H4 (cell line): Measurements from ENCODE around the gene UNC13B. TPM values are rescaled to one million over a fixed set of nuclear protein-coding genes. Genes with fewer than 3 reads are reported as not detected.

ENCODE experiments used
- DNase-seq: peaks from one replicate; pipeline ENCODE4 v3.0.0-alpha.2; 2015; ENCODE audit warnings: low spot score
- total RNA-seq: library from RNA; depleted of rRNA; stranded (reverse); fragments of >200 nt; shearing (Covaris generic); gene quantifications from 2 replicates; pipeline ENCODE4 v1.2.3, GENCODE V29; 2014

The UNC13B gene
- total RNA-seq, 1 experiment from 2014 or later: 7.8 TPM

DNA sequence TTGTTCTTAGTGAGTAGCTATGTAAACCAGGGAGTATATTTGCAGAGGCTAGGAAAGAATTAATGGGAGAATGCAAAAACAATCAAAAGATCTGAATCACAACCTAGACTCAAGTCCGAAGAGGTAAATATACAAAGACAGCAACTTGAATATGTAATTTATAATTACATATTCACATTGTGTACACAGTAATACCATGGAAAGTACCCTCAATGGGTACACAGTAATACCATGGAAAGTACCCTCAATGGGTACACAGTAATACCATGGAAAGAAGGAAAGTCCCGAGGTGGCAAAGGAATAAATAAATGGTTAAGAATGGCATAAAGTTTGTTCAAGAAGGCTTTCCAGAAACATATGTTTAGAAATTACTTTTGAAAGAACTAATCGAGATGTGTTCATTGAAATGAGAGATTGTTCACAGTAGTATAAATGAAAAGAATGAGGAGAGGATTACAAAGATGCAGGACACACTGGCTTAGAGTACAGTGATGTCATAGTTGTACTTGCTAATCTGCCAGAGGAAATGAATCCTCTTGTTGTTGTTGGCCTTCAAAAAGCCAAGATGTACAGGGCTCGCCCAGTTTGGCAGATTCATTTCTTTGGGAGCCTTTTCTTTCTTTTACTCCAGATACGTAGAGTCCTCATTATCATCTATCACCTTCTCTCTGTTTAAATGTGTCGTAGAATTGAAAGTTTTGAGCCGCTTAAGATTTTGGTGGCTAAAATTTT is 116.0 kb downstream of the UNC13B start:
- DNase-seq: no peak

DNA sequence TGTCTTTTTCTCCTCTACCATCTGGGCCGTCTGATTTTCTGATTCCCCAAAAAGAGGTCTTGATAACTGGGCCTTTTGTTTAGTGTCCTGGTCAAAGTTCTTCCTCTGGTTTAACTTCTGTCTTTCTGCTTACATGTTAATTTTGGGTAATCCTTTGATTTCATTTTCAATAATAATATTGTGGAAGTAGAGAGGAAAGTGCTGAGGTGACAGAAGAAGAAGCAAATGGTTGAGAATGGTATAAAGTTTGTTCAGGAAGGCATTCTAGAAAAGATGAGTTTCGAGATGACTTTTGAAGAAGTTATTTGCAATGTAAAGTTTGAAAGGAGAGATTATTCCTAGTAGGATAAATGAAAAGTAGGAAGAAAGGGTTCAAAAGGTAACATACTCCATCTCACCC is 118.1 kb downstream of the UNC13B start:
- no peak for DNase-seq

DNA sequence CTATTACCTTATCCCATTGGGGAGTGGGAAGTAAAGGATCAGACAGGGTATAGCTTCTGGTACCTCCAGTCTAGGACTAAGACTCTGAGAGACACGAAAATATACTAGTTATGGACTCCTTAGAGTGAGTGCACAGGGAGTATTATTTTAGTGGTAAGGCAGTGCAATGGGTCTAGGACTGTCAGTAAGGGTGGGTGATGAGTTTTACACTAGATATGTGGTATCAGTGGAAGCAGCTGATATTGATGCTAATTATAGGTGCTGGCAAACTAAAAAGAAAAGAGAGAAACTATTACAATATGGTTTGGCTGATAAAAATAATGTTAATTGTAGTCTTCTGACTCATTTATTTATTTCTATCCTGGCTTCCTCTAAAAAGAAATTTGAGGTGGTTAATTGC is 118.6 kb downstream of the UNC13B start:
- no peak for DNase-seq

DNA sequence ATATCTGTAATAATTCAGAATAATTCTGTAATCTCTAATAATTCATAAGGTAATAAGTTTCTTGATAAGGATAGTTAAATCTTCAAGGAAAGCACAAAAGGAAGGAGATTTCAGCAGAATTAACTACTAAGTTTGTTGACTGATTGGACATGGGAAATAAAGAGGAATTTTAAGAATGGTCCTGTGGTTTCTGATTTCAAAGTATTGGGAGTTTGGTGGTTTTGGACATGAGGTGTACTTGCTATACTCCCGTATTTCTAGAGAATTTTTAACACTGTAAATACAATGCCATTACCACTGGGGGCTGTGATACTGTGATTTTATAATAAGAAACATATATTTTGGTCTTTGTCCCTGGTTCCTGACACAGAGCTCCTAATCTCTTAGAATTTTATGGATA is 123.9 kb downstream of the UNC13B start:
- no peak for DNase-seq

DNA sequence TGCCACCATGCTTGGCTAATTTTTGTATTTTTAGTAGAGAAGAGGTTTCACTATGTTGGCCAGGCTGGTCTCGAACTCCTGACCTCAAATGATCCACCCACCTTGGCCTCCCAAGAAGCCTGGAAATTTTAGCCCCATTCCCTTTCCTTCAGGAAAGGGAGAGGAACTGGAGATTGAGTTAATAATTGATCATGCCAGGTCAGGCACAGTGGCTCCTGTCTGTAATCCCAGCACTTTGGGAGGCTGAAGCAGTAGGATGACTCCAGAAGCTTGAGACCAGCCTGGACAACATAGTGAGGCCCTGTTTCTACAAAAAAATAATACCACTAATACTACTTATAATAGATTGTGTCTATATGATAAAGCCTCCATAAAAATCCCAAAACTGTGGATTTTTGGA is 124.6 kb downstream of the UNC13B start:
- no peak for DNase-seq

DNA sequence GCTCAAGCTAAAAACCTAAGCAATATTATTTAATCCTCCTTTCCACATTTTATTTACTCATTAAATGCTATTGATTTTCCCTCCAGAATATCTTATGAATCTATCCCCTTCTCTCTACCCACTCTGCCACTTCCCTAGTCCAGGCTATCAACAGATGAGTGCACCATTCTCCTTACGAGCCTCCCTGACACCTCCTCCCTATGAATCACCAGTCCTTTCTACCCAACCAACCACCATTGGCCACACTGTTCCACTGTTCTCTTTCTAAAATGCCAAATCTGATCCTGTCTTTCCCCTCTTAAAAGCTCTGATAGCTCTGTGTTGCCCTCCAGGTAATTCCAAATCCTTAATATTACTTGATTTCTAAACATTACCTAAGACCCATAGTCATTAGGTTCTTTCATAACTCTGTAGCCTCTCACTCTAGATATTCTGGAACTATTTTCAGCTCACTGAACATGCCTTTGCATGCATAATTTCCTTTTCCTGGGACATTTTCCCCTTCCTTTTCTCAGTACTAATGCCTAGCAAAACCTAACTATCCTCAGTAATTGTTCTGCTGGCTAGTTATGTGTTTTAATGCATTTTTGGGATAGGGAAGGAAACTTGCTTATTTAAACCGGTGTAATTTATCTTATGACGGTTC is 126.3 kb downstream of the UNC13B start:
- DNase-seq: no peak

DNA sequence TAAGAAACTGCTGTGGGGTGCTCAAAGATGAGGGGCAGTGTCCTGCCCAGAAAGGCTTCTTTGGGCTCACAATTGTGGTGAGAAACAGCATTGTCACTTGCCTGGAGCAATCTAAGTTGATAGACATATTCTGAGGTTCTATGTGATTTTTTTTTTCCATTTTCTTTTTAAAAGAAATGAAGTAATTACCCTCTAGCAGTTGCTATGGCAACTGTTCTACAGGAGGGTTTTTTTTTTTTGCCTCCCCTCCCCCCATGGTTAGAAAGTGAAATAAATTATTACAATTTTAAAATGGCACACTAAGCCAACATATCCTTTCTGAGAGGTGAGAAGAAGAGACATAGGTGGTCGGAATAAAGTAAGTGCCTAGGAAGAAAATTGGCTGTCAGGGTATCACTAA is 127.0 kb downstream of the UNC13B start:
- DNase-seq: no peak

DNA sequence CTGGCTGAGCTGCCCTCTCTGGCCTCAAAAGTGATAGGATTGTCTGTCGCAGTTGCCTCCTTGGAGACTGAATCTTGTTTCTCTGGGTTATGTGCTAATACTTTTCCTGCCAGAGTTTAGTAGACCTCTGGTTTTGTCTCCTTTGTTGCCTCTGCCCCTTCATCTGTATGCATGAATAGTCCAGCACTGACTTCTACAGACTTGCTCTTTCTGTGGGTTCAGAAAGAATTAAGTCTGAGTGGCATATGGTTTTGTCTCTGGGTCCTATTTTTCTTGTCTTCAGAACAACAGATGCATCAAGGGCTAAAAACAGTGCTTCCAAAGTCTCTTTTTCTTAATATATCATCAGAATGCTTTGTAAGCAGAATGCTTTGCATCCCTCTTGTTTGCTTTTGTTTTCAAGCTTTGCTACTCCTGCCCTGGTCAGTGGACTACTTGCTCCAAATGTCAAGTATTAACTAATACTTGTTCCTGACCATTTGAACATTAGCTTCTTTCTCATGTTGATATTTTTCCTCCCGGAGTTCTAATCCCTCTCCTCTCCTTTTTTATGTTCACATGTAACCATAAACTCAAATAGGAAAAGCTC is 131.7 kb downstream of the UNC13B start:
- DNase-seq: no peak

DNA sequence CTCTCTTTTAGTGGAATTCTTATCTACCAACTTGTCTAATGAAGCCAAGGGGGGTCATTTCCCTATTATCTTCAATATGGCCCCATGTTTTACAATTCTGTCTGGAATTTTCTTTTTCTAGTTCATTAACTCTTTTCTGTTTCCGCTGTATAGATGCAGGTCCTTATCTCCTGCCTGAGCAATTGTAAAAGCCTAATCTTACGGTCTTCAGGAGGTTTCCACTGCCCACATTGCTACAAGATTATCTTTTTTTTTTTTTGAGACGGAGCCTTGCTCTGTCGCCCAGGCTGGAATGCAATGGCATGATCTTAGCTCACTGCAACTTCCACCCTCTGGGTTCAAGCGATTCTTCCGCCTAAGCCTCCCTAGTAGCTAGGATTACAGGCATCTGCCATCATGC is 132.3 kb downstream of the UNC13B start:
- no peak for DNase-seq

DNA sequence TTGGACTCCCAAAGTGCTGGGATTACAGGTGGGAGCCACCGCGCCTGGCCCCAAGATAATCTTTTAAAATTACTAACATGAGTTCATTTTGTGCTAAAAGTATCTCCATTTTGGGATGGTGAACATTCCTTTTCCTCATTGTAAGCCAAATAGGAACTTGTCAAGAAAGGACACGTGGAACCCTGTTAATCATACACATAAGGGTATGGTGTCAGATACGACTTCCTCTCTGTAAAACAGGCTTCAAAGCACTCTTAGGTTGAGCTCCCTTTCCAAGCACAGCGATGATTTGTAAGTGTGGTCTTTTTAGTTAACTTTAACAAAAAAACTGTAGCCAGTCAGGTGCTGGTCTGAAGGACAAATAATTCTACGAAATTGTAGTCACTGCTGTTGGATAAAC is 132.7 kb downstream of the UNC13B start:
- DNase-seq: no peak

DNA sequence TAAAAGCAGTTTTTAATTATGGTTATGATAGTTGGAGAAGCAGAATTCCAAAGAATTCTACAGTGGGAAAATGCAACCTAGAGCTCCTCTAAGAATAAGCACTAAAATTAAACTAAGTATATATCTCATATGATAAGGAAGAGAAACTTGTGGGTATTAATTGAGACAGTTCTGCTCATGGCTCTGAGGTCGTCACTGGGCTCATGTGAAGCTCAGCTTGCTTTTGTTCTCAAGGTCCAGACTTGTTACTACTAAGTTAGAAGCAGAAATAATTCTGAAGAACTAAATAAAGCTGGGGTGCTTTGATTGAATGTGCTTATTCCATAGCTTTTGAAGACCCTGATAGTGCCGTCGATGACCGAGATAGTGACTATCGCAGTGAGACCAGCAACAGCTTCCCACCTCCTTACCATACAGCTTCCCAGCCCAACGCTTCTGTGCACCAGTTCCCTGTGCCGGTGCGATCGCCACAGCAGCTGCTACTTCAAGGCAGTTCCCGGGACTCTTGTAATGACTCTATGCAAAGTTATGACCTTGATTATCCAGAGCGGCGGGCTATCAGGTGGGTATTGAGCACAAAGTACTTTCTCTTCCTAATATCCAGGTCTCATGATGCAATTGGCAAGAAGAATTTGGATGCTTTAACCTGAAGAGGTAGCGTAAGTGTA is 133.7 kb downstream of the UNC13B start:
- DNase-seq: no peak

DNA sequence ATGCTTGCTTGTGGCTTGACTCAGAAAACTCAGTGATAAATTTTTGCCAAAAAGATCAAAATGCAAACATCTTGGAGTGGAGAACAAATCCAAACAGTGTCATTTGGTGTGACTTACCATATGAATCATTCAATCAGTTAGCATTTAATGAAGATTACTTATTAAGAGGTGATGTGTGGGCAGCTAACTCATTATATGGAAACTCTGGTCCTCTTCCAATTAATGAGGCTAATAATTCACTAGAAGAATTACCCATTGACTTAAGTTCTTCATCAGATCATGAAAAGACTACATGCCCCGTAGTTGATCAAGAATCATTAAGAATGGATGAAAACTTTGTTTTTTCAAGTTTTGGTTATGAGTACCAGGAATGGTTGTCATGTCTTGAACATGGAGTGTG is 141.8 kb downstream of the UNC13B start:
- DNase-seq: no peak

DNA sequence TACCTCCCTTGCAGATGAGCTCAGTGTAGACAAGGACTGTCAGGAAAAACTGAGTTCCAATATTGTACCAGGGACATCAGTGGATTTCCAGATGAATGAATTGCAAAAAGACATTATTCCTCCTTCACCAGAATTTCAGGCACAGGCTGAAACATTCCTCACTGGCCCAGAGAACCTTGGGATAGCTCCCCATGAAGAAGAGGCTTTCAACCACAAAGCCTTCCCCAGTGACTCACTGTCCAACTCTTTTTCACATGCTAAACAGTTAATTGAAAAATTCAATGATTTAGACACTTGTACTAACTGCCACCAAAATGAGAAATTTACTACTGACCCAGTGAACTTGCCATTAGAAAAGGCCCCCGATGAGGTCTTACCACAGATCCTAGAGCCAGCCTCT is 144.5 kb downstream of the UNC13B start:
- DNase-seq: no peak

DNA sequence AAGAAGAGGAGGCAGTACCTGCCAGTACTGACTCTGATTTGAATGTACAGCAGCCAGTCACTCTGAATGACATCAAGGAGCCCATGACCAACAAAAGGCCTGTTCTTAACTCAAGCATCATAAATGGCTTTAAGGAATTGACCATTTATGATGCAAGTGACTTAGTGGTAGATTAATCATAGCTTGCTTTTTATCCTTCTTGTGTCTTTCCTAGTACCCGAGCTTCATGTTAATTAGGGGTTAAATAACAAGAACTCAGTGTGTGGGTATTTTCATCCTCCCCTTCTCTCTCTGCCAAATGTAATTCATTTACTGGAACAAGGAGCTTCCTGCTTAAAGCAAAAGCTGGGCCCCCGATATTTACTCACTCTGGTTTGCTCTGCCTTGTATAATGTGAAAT is 146.5 kb downstream of the UNC13B start:
- no peak for DNase-seq

DNA sequence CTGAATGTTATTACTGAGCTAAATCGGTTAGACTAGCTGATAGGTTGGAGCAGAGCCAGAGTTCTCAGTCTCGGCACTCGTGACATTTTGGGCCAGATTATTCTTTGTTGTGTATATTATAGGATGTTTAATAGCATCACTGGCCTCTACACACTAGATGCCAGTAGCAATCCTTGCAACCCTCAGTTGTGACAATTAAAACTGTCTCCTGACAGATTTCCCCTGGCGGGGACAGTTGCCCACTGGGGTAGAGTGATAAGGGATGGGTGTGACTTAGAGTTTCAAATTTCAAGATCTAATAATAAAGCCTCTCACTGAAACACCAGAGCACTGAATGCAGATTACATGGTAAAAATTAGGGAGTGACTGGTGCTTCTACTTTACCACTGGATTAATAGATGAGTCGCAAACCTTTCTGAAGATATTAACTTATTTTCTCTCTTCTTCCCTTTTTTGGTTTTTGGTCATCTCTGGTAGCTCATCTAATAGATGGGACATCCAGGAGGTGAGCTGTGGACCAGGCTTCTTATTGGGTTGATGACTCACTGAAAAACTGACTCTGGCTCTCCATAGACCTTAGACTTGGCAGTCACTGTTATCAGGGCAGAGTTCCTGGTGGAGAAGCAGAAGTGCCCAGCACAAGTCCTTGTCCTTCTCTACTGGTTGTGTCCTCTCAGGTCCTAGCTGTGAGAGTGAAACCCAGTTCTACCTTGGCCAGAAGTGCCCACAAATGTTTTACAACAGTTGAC is 150.3 kb downstream of the UNC13B start:
- DNase-seq: no peak

DNA sequence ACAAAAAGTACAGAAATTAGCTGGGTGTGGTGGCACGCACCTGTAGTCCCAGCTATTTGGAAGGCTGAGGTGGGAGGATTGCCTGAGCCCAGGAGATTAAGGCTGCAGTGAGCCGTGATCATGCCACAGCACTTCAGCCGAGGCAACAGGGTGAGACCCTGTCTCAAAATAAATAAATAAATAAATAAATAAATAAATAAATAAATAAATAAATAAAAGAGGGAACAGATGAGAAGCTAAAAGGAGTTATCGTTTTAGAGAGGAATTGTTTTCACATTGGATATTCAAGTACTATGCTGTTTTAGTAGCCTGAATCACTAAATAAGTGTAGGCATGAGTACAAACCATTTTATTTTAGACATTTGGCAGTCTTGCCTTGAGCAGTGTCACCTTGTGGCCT is 151.7 kb downstream of the UNC13B start:
- no peak for DNase-seq

DNA sequence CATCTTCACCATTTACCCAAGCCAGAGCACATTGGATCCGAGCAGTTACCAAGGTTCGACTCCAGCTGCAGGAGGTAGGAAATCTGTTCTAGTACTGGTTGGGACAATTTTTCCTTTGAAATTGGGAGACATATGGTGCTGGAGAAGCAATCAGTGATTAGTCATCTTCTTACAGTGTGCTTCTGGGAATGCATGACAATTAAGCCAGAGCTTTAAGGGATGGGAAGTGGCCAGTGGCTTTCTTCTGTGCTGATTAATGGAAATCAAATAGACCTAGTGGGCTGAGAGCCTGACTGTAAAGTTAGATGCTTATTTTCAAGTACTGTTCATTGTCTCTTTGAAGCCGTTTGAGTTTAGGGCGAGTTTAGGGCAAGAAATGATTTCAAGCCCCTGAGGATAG is 152.1 kb downstream of the UNC13B start:
- DNase-seq: no peak

DNA sequence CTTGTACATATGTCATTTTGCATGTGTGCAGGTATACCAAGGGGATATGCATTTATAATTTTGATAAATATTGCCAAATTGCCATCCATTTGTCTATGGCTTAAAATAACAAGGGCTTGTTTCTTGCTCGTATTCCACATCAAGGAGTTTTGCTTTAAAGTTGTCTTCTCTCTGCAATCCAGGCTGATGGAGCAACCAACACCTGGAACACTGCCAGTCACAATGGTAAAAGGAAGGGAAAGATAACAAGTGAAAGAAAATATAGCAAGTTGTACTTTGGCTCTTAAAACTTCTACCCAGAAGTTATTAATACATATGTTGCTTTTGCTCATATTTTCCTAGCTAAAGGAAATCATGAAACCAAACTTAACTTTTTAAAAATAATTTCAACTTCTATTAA is 156.9 kb downstream of the UNC13B start:
- no peak for DNase-seq

DNA sequence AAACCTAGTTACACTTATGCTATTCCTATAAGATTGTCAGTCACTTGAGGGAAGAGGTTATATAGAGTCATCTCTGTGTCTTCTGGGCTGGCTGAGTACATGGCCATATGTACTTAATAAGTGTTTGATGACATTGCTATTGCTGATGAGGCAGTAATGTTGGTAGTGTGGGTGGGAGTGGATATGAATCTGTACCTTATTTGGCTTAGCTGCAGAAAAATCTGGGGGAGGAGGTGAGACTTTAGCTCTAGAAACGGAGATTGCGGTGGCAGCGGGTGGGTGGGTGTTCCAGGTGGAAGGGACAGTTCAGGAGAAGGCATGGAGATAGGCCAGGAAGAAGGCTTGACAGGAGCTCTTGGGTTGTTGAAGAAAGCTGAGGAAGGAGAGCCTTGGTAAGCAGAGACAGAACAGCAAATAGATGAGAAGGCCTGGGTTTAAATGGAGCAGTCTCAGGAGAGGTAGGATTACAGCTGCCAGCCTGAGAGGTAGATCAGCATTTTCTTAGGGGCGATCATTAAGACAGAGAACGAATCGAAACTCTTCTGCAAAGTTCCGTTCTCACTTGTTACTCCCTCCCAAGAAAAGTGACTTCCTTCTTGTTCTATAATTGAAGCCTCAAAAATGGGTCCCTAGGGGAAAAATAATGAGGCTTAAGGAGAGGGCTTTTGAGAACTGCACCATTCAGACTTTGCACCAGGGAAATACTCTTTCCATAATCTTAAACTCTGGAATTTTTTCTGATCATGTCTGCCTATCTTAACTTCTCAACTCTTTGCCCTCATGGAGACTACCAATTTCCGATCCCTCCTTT is 160.5 kb downstream of the UNC13B start:
- no peak for DNase-seq

DNA sequence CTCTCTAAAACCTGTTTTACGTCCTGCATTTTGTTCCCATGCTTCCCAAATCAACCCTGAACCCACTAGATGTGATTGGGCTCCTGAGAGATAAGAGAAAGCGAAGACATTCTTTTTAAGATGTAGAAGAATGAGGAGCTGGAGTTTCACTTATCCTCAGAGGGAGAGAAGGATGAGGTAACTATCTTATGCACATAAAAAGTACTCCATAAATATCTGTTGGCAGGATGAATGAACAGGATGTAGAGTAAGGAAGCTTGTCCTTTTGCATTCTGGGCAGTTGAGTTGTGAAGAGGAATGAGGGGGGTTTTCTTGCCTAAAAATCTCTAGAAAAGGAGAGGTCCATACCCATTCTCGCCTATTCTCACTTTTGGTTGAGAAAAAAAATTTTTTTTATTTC is 163.2 kb downstream of the UNC13B start:
- no peak for DNase-seq

DNA sequence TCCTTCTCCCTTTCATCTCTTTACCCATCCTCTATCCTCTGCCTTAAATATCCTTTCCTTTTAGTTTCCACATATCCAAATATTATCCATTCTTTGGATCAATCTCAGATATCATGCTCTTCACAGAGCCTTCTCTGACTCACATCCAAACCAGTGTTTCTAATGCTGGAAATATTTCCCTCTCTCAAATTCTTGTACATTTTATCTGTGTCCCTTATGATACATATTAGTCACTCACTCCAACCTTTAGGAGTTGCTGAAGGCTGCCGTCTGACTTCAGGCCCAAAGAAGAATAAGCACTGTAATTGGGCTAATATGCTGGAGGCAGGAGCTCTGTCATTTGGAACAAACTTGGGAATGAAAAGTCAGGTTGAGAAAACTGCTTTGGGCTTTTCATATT is 171.7 kb downstream of the UNC13B start:
- DNase-seq: no peak
